Hepatocyte (in vitro differentiated cells): ENCODE data around the gene FAU.

Source experiments
- CTCF ChIP-seq: fragments of 200-600 bp; sonication (generic); IDR thresholded peaks from 2 replicates; pipeline ENCODE4 v1.5.1; 2016; ENCODE audit warnings: antibody characterized with exemption, mild to moderate bottlenecking; ENCODE audit not compliant: poor library complexity
- EZH2 ChIP-seq: fragments of 200-600 bp; sonication (generic); IDR thresholded peaks from 2 replicates; pipeline ENCODE4 v1.6.1; 2016; ENCODE audit warnings: antibody characterized with exemption, mild to moderate bottlenecking, borderline replicate concordance
- EZH2phosphoT487 ChIP-seq: fragments of 200-600 bp; sonication (generic); IDR thresholded peaks from one replicate; pipeline ENCODE4 v1.6.1; 2018; ENCODE audit warnings: antibody characterized with exemption, mild to moderate bottlenecking, low read depth, moderate library complexity; ENCODE audit not compliant: unreplicated experiment, severe bottlenecking

- TF ChIP-seq CTCF, result no peak
- TF ChIP-seq EZH2phosphoT487, result no peak
- no peak for TF ChIP-seq EZH2
Observed at GRCh38 chr11:65116370-65117205, 5.3 kb downstream of the FAU start.
